ENCODE data around the gene PTGER1. TPM values are rescaled to one million over a fixed set of nuclear protein-coding genes. Genes with fewer than 3 reads are reported as not detected.

Gene PTGER1
- total and polyA plus RNA-seq, 2 of the 13 experiments (the other 11 are each of a cell fraction or from before 2014, with no cell fraction given) = 0.13 TPM; not detected in 1

DNA sequence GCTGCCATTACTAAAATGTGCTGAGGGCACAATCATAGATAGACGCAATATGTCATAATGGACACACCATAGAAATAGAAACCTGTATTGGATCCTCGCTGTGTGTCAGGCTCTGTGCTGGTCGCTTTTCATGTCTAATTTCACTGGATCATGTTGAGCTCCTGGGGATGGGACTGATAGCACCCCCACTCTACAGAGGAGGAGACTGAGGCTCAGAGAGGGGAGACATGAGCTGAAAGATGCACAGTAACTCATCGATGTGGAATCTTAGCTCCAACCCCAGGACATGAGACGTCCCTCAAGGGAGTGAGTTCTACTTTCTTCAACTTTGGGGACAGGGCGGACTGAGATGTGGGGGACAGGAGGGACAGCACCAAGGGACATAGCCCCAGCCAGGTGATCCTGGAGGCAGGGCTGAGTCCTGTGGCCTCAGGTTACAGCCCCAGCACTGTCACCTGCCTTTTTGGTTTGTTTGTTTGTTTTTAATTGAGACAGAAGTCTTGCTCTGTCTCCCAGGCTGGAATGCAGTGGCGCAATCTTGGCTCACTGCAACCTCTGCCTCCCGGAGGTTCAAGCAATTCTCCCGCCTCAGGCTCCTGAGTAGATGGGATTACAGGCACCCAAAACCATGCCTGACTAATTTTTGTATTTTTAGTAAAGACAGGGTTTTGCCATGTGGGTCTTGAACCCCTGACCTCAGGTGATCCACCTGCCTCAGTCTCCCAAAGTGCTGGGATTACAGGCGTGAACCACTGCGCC, 27.4 kb upstream of the PTGER1 start (continued):
- TF ChIP-seq, protein P1, sequence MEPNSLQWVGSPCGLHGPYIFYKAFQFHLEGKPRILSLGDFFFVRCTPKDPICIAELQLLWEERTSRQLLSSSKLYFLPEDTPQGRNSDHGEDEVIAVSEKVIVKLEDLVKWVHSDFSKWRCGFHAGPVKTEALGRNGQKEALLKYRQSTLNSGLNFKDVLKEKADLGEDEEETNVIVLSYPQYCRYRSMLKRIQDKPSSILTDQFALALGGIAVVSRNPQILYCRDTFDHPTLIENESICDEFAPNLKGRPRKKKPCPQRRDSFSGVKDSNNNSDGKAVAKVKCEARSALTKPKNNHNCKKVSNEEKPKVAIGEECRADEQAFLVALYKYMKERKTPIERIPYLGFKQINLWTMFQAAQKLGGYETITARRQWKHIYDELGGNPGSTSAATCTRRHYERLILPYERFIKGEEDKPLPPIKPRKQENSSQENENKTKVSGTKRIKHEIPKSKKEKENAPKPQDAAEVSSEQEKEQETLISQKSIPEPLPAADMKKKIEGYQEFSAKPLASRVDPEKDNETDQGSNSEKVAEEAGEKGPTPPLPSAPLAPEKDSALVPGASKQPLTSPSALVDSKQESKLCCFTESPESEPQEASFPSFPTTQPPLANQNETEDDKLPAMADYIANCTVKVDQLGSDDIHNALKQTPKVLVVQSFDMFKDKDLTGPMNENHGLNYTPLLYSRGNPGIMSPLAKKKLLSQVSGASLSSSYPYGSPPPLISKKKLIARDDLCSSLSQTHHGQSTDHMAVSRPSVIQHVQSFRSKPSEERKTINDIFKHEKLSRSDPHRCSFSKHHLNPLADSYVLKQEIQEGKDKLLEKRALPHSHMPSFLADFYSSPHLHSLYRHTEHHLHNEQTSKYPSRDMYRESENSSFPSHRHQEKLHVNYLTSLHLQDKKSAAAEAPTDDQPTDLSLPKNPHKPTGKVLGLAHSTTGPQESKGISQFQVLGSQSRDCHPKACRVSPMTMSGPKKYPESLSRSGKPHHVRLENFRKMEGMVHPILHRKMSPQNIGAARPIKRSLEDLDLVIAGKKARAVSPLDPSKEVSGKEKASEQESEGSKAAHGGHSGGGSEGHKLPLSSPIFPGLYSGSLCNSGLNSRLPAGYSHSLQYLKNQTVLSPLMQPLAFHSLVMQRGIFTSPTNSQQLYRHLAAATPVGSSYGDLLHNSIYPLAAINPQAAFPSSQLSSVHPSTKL (CRISPR knock-in tag; IDR thresholded peaks at IDR 0.05) = peak; percentile 79
- peak; percentile 78 for TF ChIP-seq GATAD2A (CRISPR knock-in tag; IDR thresholded peaks at IDR 0.05)
- TF ChIP-seq HBP1 (CRISPR knock-in tag; IDR thresholded peaks at IDR 0.05; ENCODE audit: low read depth) = no peak
- 0 out of 2 replicates have a peak, but pooled peaks have one; percentile 21 for TF ChIP-seq RXRA (CRISPR knock-in tag; IDR thresholded peaks at IDR 0.05)
- peak; percentile 68 for TF ChIP-seq ZNF629 (CRISPR knock-in tag; conservative IDR thresholded peaks at IDR 0.05)
- TF ChIP-seq HOXA7 (CRISPR knock-in tag; IDR thresholded peaks at IDR 0.05) = no peak
- TF ChIP-seq PCBP2 (optimal IDR thresholded peaks at IDR 0.05; ENCODE audit: low read depth, low read length, poor library complexity, severe bottlenecking) = no peak
- TF ChIP-seq JUN (CRISPR knock-in tag; IDR thresholded peaks at IDR 0.05) = no peak
- no peak for TF ChIP-seq ZKSCAN1 (IDR thresholded peaks at IDR 0.05; ENCODE audit: low read length)
- no peak for TF ChIP-seq ZNF784 (CRISPR knock-in tag; IDR thresholded peaks at IDR 0.05; ENCODE audit: borderline replicate concordance)
- no peak for TF ChIP-seq ZNF746 (CRISPR knock-in tag; IDR thresholded peaks at IDR 0.05)
- TF ChIP-seq RBM22 (optimal IDR thresholded peaks at IDR 0.05; ENCODE audit: low read length) = no peak
- 0 out of 2 replicates have a peak, but pooled peaks have one; percentile 42 for TF ChIP-seq HDAC1 (CRISPR knock-in tag; IDR thresholded peaks at IDR 0.05)
- peak in 1 of 2 experiments; percentile 69; a peak in 2 of 4 replicates for TF ChIP-seq ATF4 (CRISPR knock-in tag; IDR thresholded peaks at IDR 0.05)
- TF ChIP-seq TAF1 (CRISPR knock-in tag; IDR thresholded peaks at IDR 0.05) = no peak
- peak; percentile 20; the same call in 1 of the 2 replicates for TF ChIP-seq KDM2A (CRISPR knock-in tag; IDR thresholded peaks at IDR 0.05; ENCODE audit: borderline replicate concordance, low read depth)
- no peak for TF ChIP-seq ZNF570 (CRISPR knock-in tag; IDR thresholded peaks at IDR 0.05; ENCODE audit: borderline replicate concordance)
- TF ChIP-seq MNT (IDR thresholded peaks at IDR 0.05) = no peak
- no peak for TF ChIP-seq ZBTB14 (CRISPR knock-in tag; IDR thresholded peaks at IDR 0.05)
- no peak for TF ChIP-seq CENPT (CRISPR knock-in tag; IDR thresholded peaks at IDR 0.05; ENCODE audit: low read depth)
